ENCODE data around the gene MIDN. TPM values are rescaled to one million over a fixed set of nuclear protein-coding genes. Genes with fewer than 3 reads are reported as not detected.

The MIDN gene
- total and polyA plus RNA-seq, 5 donors from 2014 or later: 1.4 to 126 (median 2.1) TPM

DNA sequence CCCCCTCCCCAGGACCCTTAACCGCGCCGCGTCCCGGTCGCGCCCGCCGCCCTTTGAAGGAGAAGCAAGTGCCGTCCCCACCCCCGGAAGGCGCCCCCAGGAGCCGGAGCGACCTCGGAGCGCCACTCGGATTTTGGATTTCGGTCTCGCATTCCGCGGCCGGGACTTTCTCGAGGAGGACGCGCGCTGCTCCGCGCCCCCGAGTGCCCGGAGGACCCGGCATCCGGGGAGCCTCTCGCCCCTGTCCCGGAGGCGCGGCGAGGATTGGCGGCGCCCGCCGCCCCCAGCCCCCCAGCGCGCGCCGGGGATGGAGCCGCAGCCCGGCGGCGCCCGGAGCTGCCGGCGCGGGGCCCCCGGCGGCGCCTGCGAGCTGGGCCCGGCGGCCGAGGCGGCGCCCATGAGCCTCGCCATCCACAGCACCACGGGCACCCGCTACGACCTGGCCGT is 1.6 kb downstream of the MIDN start:
- DNase-seq: no peak
- H3K27ac ChIP-seq (ENCODE audit: insufficient read depth, low read length, poor library complexity, severe bottlenecking): peak overlapping the region; percentile 88
- peaks cover 0 to 4% (median 0%) of the 10 kb centered on the region in 7 donors for H3K9me3 Mint-ChIP-seq
- peak overlapping the region; percentile 26 to 80 (median 58) for H3K27ac Mint-ChIP-seq
- H3K36me3 ChIP-seq (ENCODE audit: control insufficient read depth, insufficient read depth, low read length): peaks cover 11% of the 10 kb centered on the region
- no peaks in the 10 kb centered on the region for H3K27me3 Mint-ChIP-seq
- no peaks in the 10 kb centered on the region for H3K36me3 Mint-ChIP-seq
- no peaks in the 10 kb centered on the region for H3K27me3 ChIP-seq (ENCODE audit: control insufficient read depth, insufficient read depth, low read length)
- H3K4me3 ChIP-seq (ENCODE audit: low read depth, low read length): no peak overlapping the region
- no peaks in the 10 kb centered on the region for H3K9me3 ChIP-seq (ENCODE audit: control insufficient read depth in 2 of 2, low read length in 2 of 2)
- peaks cover 49% of the 10 kb centered on the region for H3K4me1 ChIP-seq (ENCODE audit: control insufficient read depth, insufficient read depth, low read length, poor library complexity, severe bottlenecking)
- peak overlapping the region; percentile 91 to 100 (median 94) for H3K4me3 Mint-ChIP-seq
- peaks cover 0 to 17% (median 5%) of the 10 kb centered on the region in 4 donors for H3K4me1 Mint-ChIP-seq
- no peak for ATAC-seq (ENCODE audit: low read depth in 2 of 2)

- no peaks in the 10 kb centered on the region for H3K27me3 Mint-ChIP-seq
- peaks cover 17% of the 10 kb centered on the region for H3K36me3 ChIP-seq (ENCODE audit: control insufficient read depth, insufficient read depth, low read length)
- no peaks in the 10 kb centered on the region for H3K9me3 ChIP-seq (ENCODE audit: control insufficient read depth in 2 of 2, low read length in 2 of 2)
- H3K27me3 ChIP-seq (ENCODE audit: control insufficient read depth, insufficient read depth, low read length): no peaks in the 10 kb centered on the region
- DNase-seq: peak; percentile 61 to 76 (median 76)
- no peaks in the 10 kb centered on the region for H3K36me3 Mint-ChIP-seq
- ATAC-seq (ENCODE audit: low read depth in 2 of 2): no peak
- H3K4me1 Mint-ChIP-seq: peaks cover 0 to 18% (median 5%) of the 10 kb centered on the region in 4 donors
- peak overlapping the region; percentile 88 for H3K27ac ChIP-seq (ENCODE audit: insufficient read depth, low read length, poor library complexity, severe bottlenecking)
- peak overlapping the region; percentile 90 to 99 (median 95) for H3K4me3 Mint-ChIP-seq
- H3K9me3 Mint-ChIP-seq: peaks cover 0 to 4% (median 0%) of the 10 kb centered on the region in 7 donors
- H3K4me3 ChIP-seq (ENCODE audit: low read depth, low read length): peak overlapping the region; percentile 51
- peak overlapping the region in 2 of 3 donors; percentile 26 to 89 for H3K27ac Mint-ChIP-seq
- H3K4me1 ChIP-seq (ENCODE audit: control insufficient read depth, insufficient read depth, low read length, poor library complexity, severe bottlenecking): peaks cover 47% of the 10 kb centered on the region
Observed at GRCh38 chr19:1250437-1251260, 2.3 kb downstream of the MIDN start.

- peaks cover 51% of the 10 kb centered on the region for H3K4me1 ChIP-seq (ENCODE audit: control insufficient read depth, insufficient read depth, low read length, poor library complexity, severe bottlenecking)
- Mint-ChIP-seq H3K27ac (peak overlapping the region; percentile 89 to 95 (median 95)), H3K36me3 (no peaks in the 10 kb centered on the region), H3K27me3 (no peaks in the 10 kb centered on the region), H3K4me1 (peaks cover 0 to 22% (median 5%) of the 10 kb centered on the region in 4 donors), H3K4me3 (peak overlapping the region; percentile 90 to 99 (median 95)), H3K9me3 (peaks cover 0 to 4% (median 0%) of the 10 kb centered on the region in 7 donors)
- peaks cover 23% of the 10 kb centered on the region for H3K36me3 ChIP-seq (ENCODE audit: control insufficient read depth, insufficient read depth, low read length)
- no peaks in the 10 kb centered on the region for H3K9me3 ChIP-seq (ENCODE audit: control insufficient read depth in 2 of 2, low read length in 2 of 2)
- no peaks in the 10 kb centered on the region for H3K27me3 ChIP-seq (ENCODE audit: control insufficient read depth, insufficient read depth, low read length)
- ATAC-seq (ENCODE audit: low read depth in 2 of 2): no peak
- DNase-seq: peak; percentile 58 to 85 (median 60)
- H3K27ac ChIP-seq (ENCODE audit: insufficient read depth, low read length, poor library complexity, severe bottlenecking): peak overlapping the region; percentile 88
- H3K4me3 ChIP-seq (ENCODE audit: low read depth, low read length): peak overlapping the region; percentile 51
Observed at GRCh38 chr19:1251330-1252220, 3.2 kb downstream of the MIDN start.

DNA sequence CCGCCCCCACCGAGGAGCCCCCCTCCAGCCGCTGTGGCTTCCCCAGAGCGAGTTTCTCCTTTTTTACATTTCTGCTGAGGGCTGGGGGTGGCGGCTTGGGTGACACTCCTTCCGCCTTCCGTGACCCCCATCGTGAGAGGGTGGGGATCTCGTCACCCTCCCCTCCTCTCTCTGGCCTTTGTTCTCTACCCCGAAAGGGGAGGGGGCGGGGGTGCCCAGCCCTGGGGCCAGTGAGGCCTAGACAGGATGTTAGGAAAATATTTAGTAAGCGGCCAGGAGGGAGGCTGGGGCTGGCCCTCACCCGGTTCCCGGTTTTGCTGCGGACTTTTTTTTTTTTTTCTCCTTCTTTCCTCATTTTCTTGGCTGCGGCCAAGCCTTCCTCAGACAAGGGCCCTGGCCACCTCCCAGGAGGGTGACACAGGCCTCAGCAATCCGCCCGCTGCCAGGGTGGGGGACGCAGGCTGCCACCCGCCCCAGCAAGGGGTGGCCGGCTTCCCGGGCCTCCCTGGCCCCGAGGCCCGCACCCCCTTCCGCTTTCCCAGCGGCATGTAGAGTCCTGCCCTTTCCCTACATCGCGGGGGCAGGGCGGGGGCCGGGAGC is 3.9 kb downstream of the MIDN start:
- ATAC-seq (ENCODE audit: low read depth in 2 of 2): no peak
- peak overlapping the region; percentile 41 to 82 (median 65) for H3K27ac Mint-ChIP-seq
- H3K36me3 Mint-ChIP-seq: no peaks in the 10 kb centered on the region
- no peaks in the 10 kb centered on the region for H3K9me3 ChIP-seq (ENCODE audit: control insufficient read depth in 2 of 2, low read length in 2 of 2)
- peaks cover 0 to 4% (median 0%) of the 10 kb centered on the region in 7 donors for H3K9me3 Mint-ChIP-seq
- H3K4me3 ChIP-seq (ENCODE audit: low read depth, low read length): no peak overlapping the region
- peak; percentile 53 to 88 (median 70) for DNase-seq
- H3K27ac ChIP-seq (ENCODE audit: insufficient read depth, low read length, poor library complexity, severe bottlenecking): peak overlapping the region; percentile 88
- peak overlapping the region; percentile 90 to 99 (median 95) for H3K4me3 Mint-ChIP-seq
- peaks cover 0 to 23% (median 5%) of the 10 kb centered on the region in 4 donors for H3K4me1 Mint-ChIP-seq
- peaks cover 30% of the 10 kb centered on the region for H3K36me3 ChIP-seq (ENCODE audit: control insufficient read depth, insufficient read depth, low read length)
- H3K27me3 ChIP-seq (ENCODE audit: control insufficient read depth, insufficient read depth, low read length): no peaks in the 10 kb centered on the region
- H3K27me3 Mint-ChIP-seq: no peaks in the 10 kb centered on the region
- H3K4me1 ChIP-seq (ENCODE audit: control insufficient read depth, insufficient read depth, low read length, poor library complexity, severe bottlenecking): peaks cover 57% of the 10 kb centered on the region

GRCh38 chr19:1252821-1253513 is 4.6 kb downstream of the MIDN start:
- no peaks in the 10 kb centered on the region for H3K27me3 Mint-ChIP-seq
- ATAC-seq (ENCODE audit: low read depth in 2 of 2): peak; percentile 4 to 9
- Histone ChIP-seq H3K27me3 (ENCODE audit: control insufficient read depth, insufficient read depth, low read length) (no peaks in the 10 kb centered on the region), H3K4me3 (ENCODE audit: low read depth, low read length) (no peak overlapping the region), H3K36me3 (ENCODE audit: control insufficient read depth, insufficient read depth, low read length) (peaks cover 35% of the 10 kb centered on the region), H3K9me3 (ENCODE audit: control insufficient read depth in 2 of 2, low read length in 2 of 2) (no peaks in the 10 kb centered on the region), H3K27ac (ENCODE audit: insufficient read depth, low read length, poor library complexity, severe bottlenecking) (peak overlapping the region; percentile 88), H3K4me1 (ENCODE audit: control insufficient read depth, insufficient read depth, low read length, poor library complexity, severe bottlenecking) (peaks cover 59% of the 10 kb centered on the region)
- H3K27ac Mint-ChIP-seq: peak overlapping the region in 1 of 3 donors; percentile 73
- peaks cover 0 to 4% (median 0%) of the 10 kb centered on the region in 7 donors for H3K9me3 Mint-ChIP-seq
- peaks cover 0 to 30% (median 7%) of the 10 kb centered on the region in 4 donors for H3K4me1 Mint-ChIP-seq
- peak overlapping the region; percentile 72 to 96 (median 80) for H3K4me3 Mint-ChIP-seq
- no peaks in the 10 kb centered on the region for H3K36me3 Mint-ChIP-seq
- DNase-seq: peak; percentile 64 to 89 (median 67)

GRCh38 chr19:1253514-1254080 is 5.2 kb downstream of the MIDN start:
- peaks cover 63% of the 10 kb centered on the region for H3K4me1 ChIP-seq (ENCODE audit: control insufficient read depth, insufficient read depth, low read length, poor library complexity, severe bottlenecking)
- peaks cover 0 to 36% (median 7%) of the 10 kb centered on the region in 4 donors for H3K4me1 Mint-ChIP-seq
- no peaks in the 10 kb centered on the region for H3K9me3 ChIP-seq (ENCODE audit: control insufficient read depth in 2 of 2, low read length in 2 of 2)
- no peak for DNase-seq
- H3K4me3 ChIP-seq (ENCODE audit: low read depth, low read length): no peak overlapping the region
- H3K27ac ChIP-seq (ENCODE audit: insufficient read depth, low read length, poor library complexity, severe bottlenecking): peak overlapping the region; percentile 88
- H3K36me3 Mint-ChIP-seq: no peaks in the 10 kb centered on the region
- H3K27me3 Mint-ChIP-seq: peaks cover 4% of the 10 kb centered on the region
- peak overlapping the region in 2 of 3 donors; percentile 20 to 73 for H3K27ac Mint-ChIP-seq
- ATAC-seq (ENCODE audit: low read depth in 2 of 2): no peak
- H3K36me3 ChIP-seq (ENCODE audit: control insufficient read depth, insufficient read depth, low read length): peaks cover 35% of the 10 kb centered on the region
- no peaks in the 10 kb centered on the region for H3K27me3 ChIP-seq (ENCODE audit: control insufficient read depth, insufficient read depth, low read length)
- H3K4me3 Mint-ChIP-seq: peak overlapping the region; percentile 72 to 96 (median 78)
- H3K9me3 Mint-ChIP-seq: peaks cover 0 to 4% (median 0%) of the 10 kb centered on the region in 7 donors
